Fibroblast of lung (primary cell): ENCODE measurements around the gene ATP8A2.

Experiments
- CTCF ChIP-seq, 2 donors: IDR thresholded peaks in 1 of 2; conservative IDR thresholded peaks in 1 of 2; 1 replicate in 1 of 2; 2 replicates in 1 of 2; pipeline ENCODE4 v1.5.1; 2011 to 2012; ENCODE audit warnings: low read length in 2 of 2, control low read depth in 1 of 2, inconsistent platforms in 1 of 2, low read depth in 1 of 2, mild to moderate bottlenecking in 1 of 2
- EZH2 ChIP-seq: IDR thresholded peaks from 2 replicates; pipeline ENCODE4 v1.5.1; 2012; ENCODE audit warnings: low read length, control low read depth, mild to moderate bottlenecking; ENCODE audit errors: missing control alignments

DNA sequence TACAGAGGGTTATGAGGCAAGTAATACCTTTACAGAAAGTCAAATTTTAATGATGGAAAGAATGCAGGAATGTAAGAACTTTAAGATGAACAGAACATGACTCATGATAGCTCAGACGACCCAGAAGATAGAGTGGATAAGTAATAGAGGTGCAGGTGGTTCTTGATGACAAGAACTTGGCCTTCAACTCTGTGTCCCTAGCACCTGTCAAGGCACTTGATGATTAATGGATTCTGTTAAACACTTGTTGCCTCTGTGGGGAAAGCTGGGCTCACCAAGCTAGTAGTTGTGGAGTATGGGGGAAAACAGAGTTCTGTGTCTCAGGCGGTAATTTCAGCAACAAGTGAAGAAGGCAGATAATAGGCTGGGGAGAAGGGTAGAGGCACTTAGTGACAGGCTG, 306.2 kb downstream of the ATP8A2 start:
- no peak for TF ChIP-seq CTCF (conservative IDR thresholded peaks at IDR 0.05 in 1 of 2, IDR thresholded peaks at IDR 0.05 in 1 of 2; ENCODE audit: low read depth in 1 of 2, low read length in 2 of 2)
- no peak for TF ChIP-seq EZH2
